ENCODE data around the gene GSTT2B. TPM values are rescaled to one million over a fixed set of nuclear protein-coding genes. Genes with fewer than 3 reads are reported as not detected.

Gene GSTT2B
- total RNA-seq, 1 donor from 2014 or later = 4.9 TPM

- H3K9ac ChIP-seq (ENCODE audit: low read length) = no peak within 1 kb of the TSS
- H3K4me3 ChIP-seq (ENCODE audit: insufficient read depth, low read depth, low read length) = no peak within 1 kb of the TSS
- H3K4me1 ChIP-seq (ENCODE audit: insufficient read depth, low read length) = no peaks in the 10 kb centered on the region
- DNase-seq (ENCODE audit: low read depth) (no peak), FAIRE-seq (no peak)
- no peak within 1 kb of the TSS for H3K27ac ChIP-seq (ENCODE audit: low read depth, low read length)
- Mint-ChIP-seq H3K9me3 (ENCODE audit: unreplicated experiment) (no peaks in the 10 kb centered on the region), H3K27ac (ENCODE audit: unreplicated experiment) (peak within 1 kb of the TSS; percentile 34), H3K4me3 (ENCODE audit: unreplicated experiment) (no peak within 1 kb of the TSS), H3K27me3 (ENCODE audit: low read depth, unreplicated experiment) (peaks cover 28% of the 10 kb centered on the region), H3K4me1 (ENCODE audit: low read depth, unreplicated experiment) (no peaks in the 10 kb centered on the region), H3K36me3 (ENCODE audit: low read depth, unreplicated experiment) (no peaks in the 10 kb centered on the region)
- no peaks in the 10 kb centered on the region for H4K20me1 ChIP-seq (ENCODE audit: insufficient read depth, low read length)
- no peaks in the 10 kb centered on the region for H3K79me2 ChIP-seq (ENCODE audit: insufficient read depth, low read length)
- H3K4me2 ChIP-seq (ENCODE audit: low read length) = no peak within 1 kb of the TSS
- TF ChIP-seq CTCF (IDR thresholded peaks at IDR 0.05; ENCODE audit: insufficient read depth, low read depth, low read length) = no peak
- TF ChIP-seq EZH2 (IDR thresholded peaks at IDR 0.05; ENCODE audit: insufficient read depth, low read length) = no peak
- H3K36me3 ChIP-seq (ENCODE audit: insufficient read depth, low read length) = no peaks in the 10 kb centered on the region
- H3K9me3 ChIP-seq (ENCODE audit: insufficient read depth, low read depth, low read length) = no peaks in the 10 kb centered on the region
- H3K27me3 ChIP-seq (ENCODE audit: insufficient read depth, low read length) = no peaks in the 10 kb centered on the region
- no peak within 1 kb of the TSS for H2AFZ ChIP-seq (ENCODE audit: low read depth, low read length)
Observed at GRCh38 chr22:24005201-24005600, 44.2 kb upstream of the GSTT2B start, which contains the start of gene GSTT4. GSTT4 (minus strand) TSS chr22:24005453; CDS start chr22:24005356, 97 bp downstream.

- TF ChIP-seq EZH2 (IDR thresholded peaks at IDR 0.05; ENCODE audit: insufficient read depth, low read length) (no peak), CTCF (IDR thresholded peaks at IDR 0.05; ENCODE audit: insufficient read depth, low read depth, low read length) (no peak)
- Mint-ChIP-seq H3K9me3 (ENCODE audit: unreplicated experiment) (no peaks in the 10 kb centered on the region), H3K36me3 (ENCODE audit: low read depth, unreplicated experiment) (no peaks in the 10 kb centered on the region), H3K4me1 (ENCODE audit: low read depth, unreplicated experiment) (no peaks in the 10 kb centered on the region), H3K27me3 (ENCODE audit: low read depth, unreplicated experiment) (peaks cover 28% of the 10 kb centered on the region), H3K4me3 (ENCODE audit: unreplicated experiment) (no peak overlapping the region), H3K27ac (ENCODE audit: unreplicated experiment) (no peak overlapping the region)
- DNase-seq (ENCODE audit: low read depth) (no peak), FAIRE-seq (no peak)
- Histone ChIP-seq H3K36me3 (ENCODE audit: insufficient read depth, low read length) (no peaks in the 10 kb centered on the region), H3K27ac (ENCODE audit: low read depth, low read length) (no peak overlapping the region), H2AFZ (ENCODE audit: low read depth, low read length) (no peak overlapping the region), H3K79me2 (ENCODE audit: insufficient read depth, low read length) (no peaks in the 10 kb centered on the region), H4K20me1 (ENCODE audit: insufficient read depth, low read length) (no peaks in the 10 kb centered on the region), H3K9ac (ENCODE audit: low read length) (no peak overlapping the region), H3K9me3 (ENCODE audit: insufficient read depth, low read depth, low read length) (no peaks in the 10 kb centered on the region), H3K27me3 (ENCODE audit: insufficient read depth, low read length) (no peaks in the 10 kb centered on the region), H3K4me2 (ENCODE audit: low read length) (no peak overlapping the region), H3K4me1 (ENCODE audit: insufficient read depth, low read length) (no peaks in the 10 kb centered on the region), H3K4me3 (ENCODE audit: insufficient read depth, low read depth, low read length) (no peak overlapping the region)
Observed at GRCh38 chr22:24003887-24004286, 42.9 kb upstream of the GSTT2B start.

GRCh38 chr22:24002851-24003250, 41.9 kb upstream of the GSTT2B start:
- H3K36me3 Mint-ChIP-seq (ENCODE audit: low read depth, unreplicated experiment) = no peaks in the 10 kb centered on the region
- FAIRE-seq (no peak), DNase-seq (ENCODE audit: low read depth) (no peak)
- Histone ChIP-seq H3K4me3 (ENCODE audit: insufficient read depth, low read depth, low read length) (no peak overlapping the region), H3K4me1 (ENCODE audit: insufficient read depth, low read length) (no peaks in the 10 kb centered on the region), H3K36me3 (ENCODE audit: insufficient read depth, low read length) (no peaks in the 10 kb centered on the region), H3K79me2 (ENCODE audit: insufficient read depth, low read length) (no peaks in the 10 kb centered on the region), H3K4me2 (ENCODE audit: low read length) (no peak overlapping the region), H3K9me3 (ENCODE audit: insufficient read depth, low read depth, low read length) (no peaks in the 10 kb centered on the region), H3K27ac (ENCODE audit: low read depth, low read length) (no peak overlapping the region), H3K27me3 (ENCODE audit: insufficient read depth, low read length) (no peaks in the 10 kb centered on the region), H4K20me1 (ENCODE audit: insufficient read depth, low read length) (no peaks in the 10 kb centered on the region), H2AFZ (ENCODE audit: low read depth, low read length) (no peak overlapping the region), H3K9ac (ENCODE audit: low read length) (no peak overlapping the region)
- no peak overlapping the region for H3K27ac Mint-ChIP-seq (ENCODE audit: unreplicated experiment)
- no peak overlapping the region for H3K4me3 Mint-ChIP-seq (ENCODE audit: unreplicated experiment)
- no peaks in the 10 kb centered on the region for H3K9me3 Mint-ChIP-seq (ENCODE audit: unreplicated experiment)
- no peaks in the 10 kb centered on the region for H3K4me1 Mint-ChIP-seq (ENCODE audit: low read depth, unreplicated experiment)
- TF ChIP-seq EZH2 (IDR thresholded peaks at IDR 0.05; ENCODE audit: insufficient read depth, low read length) (no peak), CTCF (IDR thresholded peaks at IDR 0.05; ENCODE audit: insufficient read depth, low read depth, low read length) (no peak)
- peaks cover 28% of the 10 kb centered on the region for H3K27me3 Mint-ChIP-seq (ENCODE audit: low read depth, unreplicated experiment)
